VCaP (cell line): ENCODE results near the gene DYNLT3.

ENCODE experiments used
- H3K27ac ChIP-seq: fragments of 450-650 bp; 2 replicates; pipeline ENCODE4 v1.5.1; 2017
- TF ChIP-seq, protein P1 (sequence below): fragments of 450-650 bp; conservative IDR thresholded peaks from 2 replicates; pipeline ENCODE4 v1.5.1; 2017; ENCODE audit warnings: mild to moderate bottlenecking, moderate library complexity

Gene DYNLT3

GRCh38 chrX:37813570-37813969 is 33.8 kb downstream of the DYNLT3 start:
- H3K27ac ChIP-seq = no peak overlapping the region
- TF ChIP-seq, protein P1, sequence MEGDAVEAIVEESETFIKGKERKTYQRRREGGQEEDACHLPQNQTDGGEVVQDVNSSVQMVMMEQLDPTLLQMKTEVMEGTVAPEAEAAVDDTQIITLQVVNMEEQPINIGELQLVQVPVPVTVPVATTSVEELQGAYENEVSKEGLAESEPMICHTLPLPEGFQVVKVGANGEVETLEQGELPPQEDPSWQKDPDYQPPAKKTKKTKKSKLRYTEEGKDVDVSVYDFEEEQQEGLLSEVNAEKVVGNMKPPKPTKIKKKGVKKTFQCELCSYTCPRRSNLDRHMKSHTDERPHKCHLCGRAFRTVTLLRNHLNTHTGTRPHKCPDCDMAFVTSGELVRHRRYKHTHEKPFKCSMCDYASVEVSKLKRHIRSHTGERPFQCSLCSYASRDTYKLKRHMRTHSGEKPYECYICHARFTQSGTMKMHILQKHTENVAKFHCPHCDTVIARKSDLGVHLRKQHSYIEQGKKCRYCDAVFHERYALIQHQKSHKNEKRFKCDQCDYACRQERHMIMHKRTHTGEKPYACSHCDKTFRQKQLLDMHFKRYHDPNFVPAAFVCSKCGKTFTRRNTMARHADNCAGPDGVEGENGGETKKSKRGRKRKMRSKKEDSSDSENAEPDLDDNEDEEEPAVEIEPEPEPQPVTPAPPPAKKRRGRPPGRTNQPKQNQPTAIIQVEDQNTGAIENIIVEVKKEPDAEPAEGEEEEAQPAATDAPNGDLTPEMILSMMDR = no peak

GRCh38 chrX:37812110-37812509 is 35.3 kb downstream of the DYNLT3 start:
- H3K27ac ChIP-seq = no peak overlapping the region
- TF ChIP-seq, protein P1 = no peak

DNA sequence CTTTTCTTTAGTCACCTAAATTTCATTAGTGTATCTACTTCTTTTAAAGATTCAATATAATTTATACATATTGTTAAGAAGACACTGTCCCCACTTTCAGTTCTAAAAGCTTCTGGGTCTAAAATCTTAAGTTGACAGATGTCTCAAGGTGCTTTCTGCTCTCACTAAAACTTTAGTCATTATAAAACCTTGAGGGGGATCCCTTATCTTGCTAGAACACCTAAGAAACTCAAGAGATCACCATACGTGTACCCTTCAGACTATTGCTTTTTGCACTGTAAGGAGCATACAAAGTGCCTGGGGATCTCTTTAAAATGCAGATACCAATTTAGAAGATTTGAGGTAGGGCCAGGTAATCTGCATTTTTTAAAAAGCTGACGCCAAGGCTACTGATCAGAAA is 37.4 kb downstream of the DYNLT3 start:
- H3K27ac ChIP-seq = no peak overlapping the region
- TF ChIP-seq, protein P1 = no peak

DNA sequence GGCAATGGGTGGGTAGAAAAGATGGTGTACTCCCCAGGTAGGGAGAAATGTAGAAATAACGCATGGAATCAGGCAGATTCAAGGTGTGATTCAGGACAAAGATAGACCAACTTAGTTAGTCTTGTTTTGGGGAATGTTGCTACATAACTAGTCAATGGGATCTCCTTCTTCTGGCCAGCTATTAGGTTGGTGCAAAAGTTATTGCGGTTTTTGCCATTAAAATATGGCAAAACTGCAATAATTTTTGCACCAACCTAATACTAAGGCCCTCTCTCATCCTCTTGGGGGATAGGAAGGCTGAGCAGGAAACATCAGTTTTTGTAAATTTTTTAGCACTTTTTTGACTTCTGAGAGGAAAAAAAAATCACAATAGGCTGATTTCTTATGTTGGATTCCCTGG is 44.3 kb downstream of the DYNLT3 start:
- TF ChIP-seq, protein P1 = no peak
- H3K27ac ChIP-seq = no peak overlapping the region

- TF ChIP-seq, protein P1 = no peak
- H3K27ac ChIP-seq = no peak overlapping the region
Measured at GRCh38 chrX:37802028-37802427, 45.3 kb downstream of the DYNLT3 start.

DNA sequence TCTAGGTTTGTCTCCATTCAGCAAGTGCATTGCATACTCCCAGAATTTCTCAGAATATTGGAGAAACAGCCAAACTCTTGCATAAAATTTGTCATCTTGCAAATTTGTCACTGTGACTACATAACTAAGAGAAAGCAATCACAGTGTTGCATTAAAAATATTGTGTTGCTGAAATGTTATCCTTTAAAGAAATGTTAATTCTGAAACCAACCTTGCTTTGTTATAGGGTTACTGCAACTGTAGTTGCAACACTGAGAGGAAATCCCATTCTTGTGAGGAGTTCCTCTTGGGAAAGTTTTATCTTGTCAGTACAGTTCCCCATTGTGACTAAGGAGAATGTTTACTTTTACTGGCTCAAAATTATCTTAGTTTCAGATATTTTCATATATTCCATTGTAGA is 46.7 kb downstream of the DYNLT3 start:
- TF ChIP-seq, protein P1 = no peak
- no peak overlapping the region for H3K27ac ChIP-seq

DNA sequence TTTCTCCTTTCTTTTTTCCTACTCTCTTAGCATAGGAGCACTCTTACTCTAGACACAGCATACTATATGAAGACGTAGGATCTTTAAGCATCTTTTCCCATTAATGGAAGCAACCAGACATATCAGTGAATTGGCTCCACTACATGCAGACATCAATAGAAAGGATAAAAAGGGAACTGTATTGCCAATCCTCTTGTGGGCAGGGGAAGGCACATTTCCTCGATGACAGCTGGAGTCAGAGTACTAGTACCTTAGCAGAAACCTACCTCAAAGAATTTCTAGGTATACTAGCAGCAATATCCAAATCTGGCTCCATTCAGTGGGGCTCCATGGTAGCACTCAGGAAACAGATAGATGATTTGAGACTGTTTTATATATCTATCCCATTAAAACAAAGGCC is 47.4 kb downstream of the DYNLT3 start:
- H3K27ac ChIP-seq = no peak overlapping the region
- TF ChIP-seq, protein P1 = no peak

DNA sequence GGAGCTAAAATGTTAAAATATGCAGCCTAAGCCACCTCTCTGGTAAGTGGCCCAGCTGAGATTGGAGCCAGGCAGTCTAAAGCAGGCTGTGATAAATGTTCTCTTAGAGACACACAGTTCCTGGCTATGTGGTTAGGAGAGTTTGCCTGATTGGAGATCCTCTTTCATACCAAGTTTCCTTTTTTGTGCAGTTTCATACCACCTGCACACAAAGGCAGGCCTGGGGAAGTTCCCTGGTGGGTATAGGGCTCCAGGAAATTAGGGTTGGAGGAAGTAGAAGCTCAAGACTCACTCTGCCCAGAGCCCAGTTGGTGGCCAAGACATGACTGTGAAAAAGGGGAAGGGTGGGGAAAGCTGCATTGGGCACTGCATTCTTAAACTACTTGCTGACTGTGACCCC is 50.6 kb downstream of the DYNLT3 start:
- peak overlapping the region; percentile 62 for H3K27ac ChIP-seq
- TF ChIP-seq, protein P1 = no peak
